Endothelial cell of umbilical vein (primary cell): ENCODE data around the gene IL3. TPM values are rescaled to one million over a fixed set of nuclear protein-coding genes. Genes with fewer than 3 reads are reported as not detected.

Experiments used
- BruUV-seq: library from RNA; stranded (reverse); fragments of 400-500 nt; replicated peaks from 2 replicates; lab custom pipeline; 2021; lab: Mats Ljungman, UMichigan
- CTCF ChIA-PET: fragments of 300-600, 350-600 bp; sonication (Branson Sonifier 250); formaldehyde crosslinking; loops from one replicate; lab custom pipeline; 2021; ENCODE audit warnings: antibody characterized with exemption, inconsistent platforms; lab: Charles Lee
- POLR2A ChIA-PET: fragments of 300-600, 350-600 bp; sonication (Branson Sonifier 250); formaldehyde crosslinking; loops from one replicate; lab custom pipeline; 2021; ENCODE audit warnings: antibody characterized with exemption, inconsistent platforms; lab: Charles Lee
- DNase-seq: peaks from one replicate; pipeline ENCODE4 v3.0.0-alpha.2; 2011; ENCODE audit warnings: low read depth, low spot score
- FAIRE-seq: peaks from 2 replicates; lab custom pipeline; 2011; peaks lifted over from hg19 to GRCh38; lab: Jason Lieb, UNC
- H2AFZ ChIP-seq: 2 replicates; pipeline ENCODE4 v1.6.0; 2012; ENCODE audit warnings: low read depth, low read length, control low read depth, inconsistent platforms
- H3K27ac ChIP-seq: 2 replicates; pipeline ENCODE4 v1.5.1; 2011; ENCODE audit warnings: low read depth, mild to moderate bottlenecking, control low read depth, low read length, moderate library complexity; ENCODE audit not compliant: insufficient read depth
- H3K27me3 ChIP-seq, 2 experiments: 2 replicates each; pipeline versions ENCODE4 v1.6.0 to v1.6.1; 2011; ENCODE audit warnings: low read length in 2 of 2, mixed read lengths in 1 of 2; ENCODE audit not compliant: control insufficient read depth in 2 of 2, insufficient read depth in 2 of 2
- H3K36me3 ChIP-seq, 2 experiments: 2 replicates in 1 of 2; 3 replicates in 1 of 2; pipeline ENCODE4 v1.5.1; 2011; ENCODE audit warnings: low read length in 2 of 2, mild to moderate bottlenecking in 1 of 2, moderate library complexity in 1 of 2; ENCODE audit not compliant: control insufficient read depth in 2 of 2, insufficient read depth in 2 of 2; ENCODE audit errors: extremely low read depth in 1 of 2
- H3K4me1 ChIP-seq: 3 replicates; pipeline ENCODE4 v1.5.1; 2011; ENCODE audit warnings: mild to moderate bottlenecking, low read length; ENCODE audit not compliant: control insufficient read depth, insufficient read depth; ENCODE audit errors: extremely low read depth
- H3K4me2 ChIP-seq: 2 replicates; pipeline ENCODE4 v1.6.1; 2011; ENCODE audit warnings: low read length, control low read depth, mixed read lengths; ENCODE audit not compliant: insufficient read depth
- H3K4me3 ChIP-seq, 3 experiments: fragments of 200-600 bp in 1 of 3; sonication (generic), shearing (Covaris generic) in 1 of 3; replicated peaks in 1 of 3; 2 replicates each; pipeline ENCODE4 v1.5.1; 2011 to 2016; ENCODE audit warnings: control low read depth in 3 of 3, low read length in 3 of 3, mild to moderate bottlenecking in 2 of 3, inconsistent platforms in 1 of 3, low read depth in 1 of 3, moderate library complexity in 1 of 3; ENCODE audit not compliant: insufficient read depth in 1 of 3
- H3K79me2 ChIP-seq: 2 replicates; pipeline ENCODE4 v1.6.0; 2012; ENCODE audit warnings: low read length, inconsistent platforms; ENCODE audit not compliant: control insufficient read depth, insufficient read depth
- H3K9ac ChIP-seq: replicated peaks from 2 replicates; pipeline ENCODE3; 2011; ENCODE audit warnings: low read length, control low read depth; ENCODE audit not compliant: insufficient read depth; ENCODE audit errors: extremely low read depth
- H3K9me1 ChIP-seq: replicated peaks from 3 replicates; pipeline ENCODE4 v1.6.0; 2011; ENCODE audit warnings: mild to moderate bottlenecking, low read length; ENCODE audit not compliant: control insufficient read depth, insufficient read depth; ENCODE audit errors: extremely low read depth
- H3K9me3 ChIP-seq: replicated peaks from 2 replicates; pipeline ENCODE4 v1.5.1; 2012; ENCODE audit warnings: low read length, inconsistent platforms; ENCODE audit not compliant: control insufficient read depth, insufficient read depth
- H4K20me1 ChIP-seq: replicated peaks from 2 replicates; pipeline ENCODE3; 2011; ENCODE audit warnings: mild to moderate bottlenecking, low read length; ENCODE audit not compliant: control insufficient read depth, insufficient read depth; ENCODE audit errors: extremely low read depth
- EZH2 ChIP-seq: IDR thresholded peaks from 2 replicates; pipeline ENCODE4 v1.6.1; 2012; ENCODE audit warnings: borderline replicate concordance, low read depth, mild to moderate bottlenecking, moderate library complexity, low read length, inconsistent platforms; ENCODE audit not compliant: severe bottlenecking
- FOS ChIP-seq: IDR thresholded peaks from 2 replicates; pipeline ENCODE4 v1.6.1; 2011; ENCODE audit warnings: mild to moderate bottlenecking, low read length, moderate library complexity, borderline replicate concordance; ENCODE audit not compliant: insufficient read depth
- POLR2AphosphoS5 ChIP-seq: IDR thresholded peaks from 2 replicates; pipeline ENCODE4 v1.6.1; 2012; ENCODE audit warnings: low read depth, mild to moderate bottlenecking, control low read depth, low read length, moderate library complexity; ENCODE audit not compliant: insufficient read depth
- dilution Hi-C: fragments of 300-500 bp; cut with MboI; formaldehyde crosslinking; loops from one replicate; pipeline ENCODE4 v1.15.0; 2019; ENCODE audit warnings: low sequenced_read_pairs; ENCODE audit not compliant: extremely low pct_ligation_motif_present
- intact Hi-C: fragments of 100-400 bp; cut with micrococcal nuclease; formaldehyde crosslinking; loops from one replicate; pipeline ENCODE4 v1.10.0; 2022
- polyA plus RNA-seq, 4 experiments: library from polyadenylated mRNA; depleted of rRNA in 3 of 4; stranded (reverse) in 3 of 4; unstranded in 1 of 4; fragments of >200 nt; gene quantifications; 2 replicates each; pipeline versions ENCODE4 v1.2.1 to v1.2.3, GENCODE V29; 2011 to 2012; ENCODE audit warnings: missing spikeins in 1 of 4
- total RNA-seq: library from RNA; stranded (reverse); gene quantifications from 2 replicates; pipeline ENCODE4 v1.2.3, GENCODE V29; 2021

The IL3 gene
- total and polyA plus RNA-seq, 2 donors (not counting 3 experiments of a cell fraction or from before 2014, with no cell fraction given) = not detected

DNA sequence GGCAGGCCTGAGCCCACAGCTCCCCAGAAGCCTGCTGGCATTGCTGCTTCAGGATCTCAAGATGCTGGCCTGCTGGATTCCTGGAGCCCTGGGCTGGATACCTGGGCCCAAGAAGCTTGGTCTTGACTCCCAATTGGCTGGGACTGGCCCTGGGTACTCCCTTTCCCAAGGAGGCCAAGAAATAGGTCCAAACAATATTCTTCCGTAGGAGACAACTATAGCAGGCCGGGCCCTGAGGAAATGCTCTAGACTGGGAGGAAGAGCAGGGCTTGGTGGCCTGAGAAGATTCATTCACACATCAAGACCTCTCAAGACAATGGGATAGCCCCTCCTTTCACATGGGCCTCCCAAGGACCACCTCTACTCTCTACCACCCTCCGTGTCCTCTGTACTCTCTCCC, 21.0 kb downstream of the IL3 start:
- no peaks in the 10 kb centered on the region for H3K27me3 ChIP-seq
- H2AFZ ChIP-seq = no peak overlapping the region
- no peak for FAIRE-seq
- intact Hi-C loops (no loop called here), dilution Hi-C loops (no loop called here)
- no peaks in the 10 kb centered on the region for H3K9me1 ChIP-seq
- POLR2A ChIA-PET = interaction anchor here (0.6 kb wide), 1 partner anchor 43 kb away, joined by 5 read pairs; no protein-coding TSS in a partner anchor
- H3K36me3 ChIP-seq = no peaks in the 10 kb centered on the region
- no peaks in the 10 kb centered on the region for H3K9me3 ChIP-seq
- H3K9ac ChIP-seq = no peak overlapping the region
- H3K4me3 ChIP-seq = no peak overlapping the region
- H3K27ac ChIP-seq = no peak overlapping the region
- no TSS peak for BruUV-seq
- no peak overlapping the region for H3K4me2 ChIP-seq
- H4K20me1 ChIP-seq = no peaks in the 10 kb centered on the region
- DNase-seq = no peak
- CTCF ChIA-PET = interaction anchor here (1.3 kb wide), 1 partner anchor 16 kb away, joined by 3 read pairs; no protein-coding TSS in a partner anchor
- no peak for TF ChIP-seq EZH2
- no peak for TF ChIP-seq POLR2AphosphoS5
- no peak for TF ChIP-seq FOS
- no peaks in the 10 kb centered on the region for H3K79me2 ChIP-seq
- peaks cover 9% of the 10 kb centered on the region for H3K4me1 ChIP-seq

GRCh38 chr5:132082329-132083023, 22.0 kb downstream of the IL3 start:
- dilution Hi-C loops = no loop called here
- H3K27me3 ChIP-seq = no peaks in the 10 kb centered on the region
- intact Hi-C loops = no loop called here
- no peak overlapping the region for H3K27ac ChIP-seq
- no TSS peak for BruUV-seq
- CTCF ChIA-PET = interaction anchor here (1.3 to 1.7 kb wide), 2 partner anchors 9 to 17 kb away, joined by 3 to 7 read pairs; partner anchors contain the start of gene CSF2
- H3K79me2 ChIP-seq = no peaks in the 10 kb centered on the region
- H3K9me1 ChIP-seq = no peaks in the 10 kb centered on the region
- H3K4me2 ChIP-seq = no peak overlapping the region
- no peaks in the 10 kb centered on the region for H3K9me3 ChIP-seq
- H3K36me3 ChIP-seq = no peaks in the 10 kb centered on the region
- DNase-seq (no peak), FAIRE-seq (no peak)
- H4K20me1 ChIP-seq = no peaks in the 10 kb centered on the region
- no peak for TF ChIP-seq EZH2
- no peak overlapping the region for H3K4me3 ChIP-seq
- peaks cover 19% of the 10 kb centered on the region for H3K4me1 ChIP-seq
- no peak overlapping the region for H3K9ac ChIP-seq
- POLR2A ChIA-PET = no interaction called here
- H2AFZ ChIP-seq = no peak overlapping the region
